Thymus (tissue), 11 donors: ENCODE measurements around the gene CCDC167. TPM values are rescaled to one million over a fixed set of nuclear protein-coding genes. Genes with fewer than 3 reads are reported as not detected.

Experiments used
- DNase-seq, 9 donors: peaks; one replicate each; pipeline ENCODE4 v3.0.0-alpha.2; 2013; ENCODE audit warnings: low spot score in 9 of 9, low read depth in 6 of 9, missing footprints in 1 of 9
- H3K27ac ChIP-seq, 2 donors: one replicate each; pipeline ENCODE4 v1.5.1; 2013; ENCODE audit warnings: control low read depth in 1 of 2, low read depth in 1 of 2, low read length in 1 of 2, mild to moderate bottlenecking in 1 of 2, moderate library complexity in 1 of 2
- H3K27me3 ChIP-seq, 2 donors: one replicate each; pipeline ENCODE4 v1.5.1; 2013; ENCODE audit warnings: low read length in 1 of 2; ENCODE audit not compliant: control insufficient read depth in 2 of 2, insufficient read depth in 1 of 2
- H3K36me3 ChIP-seq, 2 donors: one replicate each; pipeline ENCODE4 v1.5.1; 2013; ENCODE audit warnings: low read length in 1 of 2, mild to moderate bottlenecking in 1 of 2, moderate library complexity in 1 of 2; ENCODE audit not compliant: control insufficient read depth in 2 of 2, insufficient read depth in 2 of 2
- H3K4me1 ChIP-seq, 2 donors: one replicate each; pipeline ENCODE4 v1.5.1; 2013; ENCODE audit warnings: low read length in 2 of 2; ENCODE audit not compliant: control insufficient read depth in 2 of 2, insufficient read depth in 2 of 2
- H3K4me3 ChIP-seq, 2 donors: one replicate each; pipeline ENCODE4 v1.5.1; 2013; ENCODE audit warnings: low read length in 2 of 2, control low read depth in 1 of 2, mild to moderate bottlenecking in 1 of 2
- H3K9me3 ChIP-seq, 2 donors: one replicate each; pipeline ENCODE4 v1.5.1; 2013; ENCODE audit warnings: low read length in 1 of 2, mild to moderate bottlenecking in 1 of 2; ENCODE audit not compliant: control insufficient read depth in 2 of 2, insufficient read depth in 1 of 2
- WGBS: extraction: QIAGEN DNeasy Blood & Tissue Kit; methylation state at CpG from one replicate; pipeline ENCODE4 v1.1.7; 2013; 5-methylcytosine and 5-hydroxymethylcytosine counted together
- polyA plus RNA-seq: library from polyadenylated mRNA; stranded (reverse); fragments of 200-250 nt; gene quantifications from one replicate; pipeline ENCODE4 v1.2.3, GENCODE V29; 2013
- total RNA-seq: library from RNA; stranded (reverse); fragments of 120-200 nt; gene quantifications from one replicate; pipeline ENCODE4 v1.2.4, GENCODE V29; 2013
- donor health status: healthy.

Gene CCDC167
- total and polyA plus RNA-seq, 2 donors = 54.9 to 122 TPM

DNA sequence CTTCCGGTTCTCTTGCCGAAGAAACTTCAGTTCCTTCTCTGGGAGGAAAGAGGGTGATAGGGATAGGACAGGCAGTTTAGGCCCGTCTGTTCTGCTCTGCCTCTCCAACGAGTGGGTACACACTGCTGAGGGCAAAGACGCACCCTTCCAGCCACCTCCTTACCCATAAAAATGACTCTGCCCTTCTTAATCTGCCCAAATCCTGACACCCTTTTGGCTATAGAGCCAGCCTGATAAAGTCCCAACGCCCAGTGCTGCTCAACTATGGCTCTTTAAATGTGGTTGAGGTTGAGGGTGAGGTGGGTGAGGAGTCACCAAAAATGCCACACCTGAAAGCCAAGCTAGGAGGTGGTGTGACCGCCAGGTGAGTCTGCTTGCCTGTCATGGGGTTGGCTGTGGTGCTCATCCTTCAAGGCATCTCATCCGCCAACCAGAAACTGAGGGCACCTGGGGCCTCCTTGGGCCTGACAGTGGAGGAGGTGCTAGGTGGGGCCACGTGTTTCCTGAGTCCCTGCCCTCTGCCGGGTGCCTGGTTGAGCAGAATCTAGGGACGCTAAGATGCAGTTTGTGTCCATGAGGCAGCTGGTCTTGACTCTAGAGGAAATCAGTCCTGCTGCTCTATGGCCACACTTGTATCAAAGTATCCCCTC is 16.3 kb downstream of the CCDC167 start:
- Histone ChIP-seq H3K4me1 (peaks cover 0 to 21% of the 10 kb centered on the region in 2 donors), H3K27me3 (no peaks in the 10 kb centered on the region), H3K9me3 (no peaks in the 10 kb centered on the region), H3K27ac (no peak overlapping the region), H3K36me3 (peaks cover 66% of the 10 kb centered on the region in 2 donors), H3K4me3 (no peak overlapping the region)
- no peak for DNase-seq
- WGBS = 95% methylated on average over 11 of the region's 11 CpGs

GRCh38 chr6:37482606-37483251 is 17.0 kb downstream of the CCDC167 start:
- H3K4me1 ChIP-seq = peaks cover 0 to 14% of the 10 kb centered on the region in 2 donors
- 95% methylated on average over 10 of the region's 10 CpGs for WGBS
- no peak overlapping the region for H3K4me3 ChIP-seq
- H3K9me3 ChIP-seq = no peaks in the 10 kb centered on the region
- no peaks in the 10 kb centered on the region for H3K27me3 ChIP-seq
- no peak for DNase-seq
- no peak overlapping the region for H3K27ac ChIP-seq
- peaks cover 69 to 72% of the 10 kb centered on the region in 2 donors for H3K36me3 ChIP-seq

DNA sequence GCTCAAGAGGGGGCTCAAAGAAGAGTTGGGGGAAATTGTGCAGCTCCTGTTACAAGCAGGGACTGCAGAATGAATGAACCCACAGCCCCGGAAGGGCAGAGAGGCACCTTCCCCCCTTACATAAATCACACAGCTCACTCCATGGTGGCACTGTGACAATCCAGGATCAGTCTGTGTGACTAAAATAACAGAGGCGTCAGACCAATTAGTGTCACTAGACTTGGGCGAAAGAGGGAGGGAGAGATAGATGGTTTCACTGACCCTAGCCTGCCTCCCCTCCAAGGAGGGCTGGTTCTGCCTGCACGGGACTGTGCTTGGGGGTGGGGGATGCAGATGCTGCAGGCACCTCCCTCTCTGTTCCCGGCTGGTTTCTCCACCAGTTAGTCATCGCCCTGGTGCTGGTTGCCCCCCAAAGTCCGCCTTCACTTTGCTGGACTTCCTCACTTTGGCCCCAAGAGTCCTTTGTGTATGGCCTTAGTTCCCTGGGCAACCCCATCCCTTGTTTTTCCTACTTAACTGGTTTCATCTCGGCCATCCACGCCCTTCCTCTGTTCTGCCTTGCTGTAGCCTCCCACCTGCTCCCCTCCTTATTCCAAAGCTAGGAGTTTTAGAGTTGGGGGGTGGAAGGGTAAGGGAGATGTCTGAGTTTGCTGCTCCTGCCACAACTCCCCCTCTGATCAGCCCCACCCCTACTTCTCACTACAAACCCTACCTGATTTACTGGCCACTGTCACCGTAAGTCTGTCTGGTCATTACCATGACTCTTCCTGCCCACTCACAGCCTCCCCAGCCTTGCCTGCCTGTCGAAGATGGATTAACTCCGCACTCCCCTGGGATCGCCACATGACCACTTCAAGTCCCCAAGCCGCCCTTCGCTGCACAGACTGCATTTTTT is 17.7 kb downstream of the CCDC167 start:
- H3K27me3 ChIP-seq = no peaks in the 10 kb centered on the region
- 96% methylated on average over 15 of the region's 15 CpGs for WGBS
- no peak overlapping the region for H3K4me3 ChIP-seq
- no peak overlapping the region for H3K27ac ChIP-seq
- DNase-seq = no peak
- peaks cover 77 to 80% of the 10 kb centered on the region in 2 donors for H3K36me3 ChIP-seq
- no peaks in the 10 kb centered on the region for H3K9me3 ChIP-seq
- H3K4me1 ChIP-seq = peaks cover 0 to 11% of the 10 kb centered on the region in 2 donors

- no peak for DNase-seq
- H3K4me3 ChIP-seq = no peak overlapping the region
- H3K36me3 ChIP-seq = peaks cover 86% of the 10 kb centered on the region in 2 donors
- no peak overlapping the region for H3K27ac ChIP-seq
- no peaks in the 10 kb centered on the region for H3K9me3 ChIP-seq
- WGBS = 94% methylated on average over 7 of the region's 7 CpGs
- no peaks in the 10 kb centered on the region for H3K27me3 ChIP-seq
- H3K4me1 ChIP-seq = peaks cover 0 to 11% of the 10 kb centered on the region in 2 donors
These were observed 18.6 kb downstream of the CCDC167 start for GRCh38 chr6:37480951-37481534.

DNA sequence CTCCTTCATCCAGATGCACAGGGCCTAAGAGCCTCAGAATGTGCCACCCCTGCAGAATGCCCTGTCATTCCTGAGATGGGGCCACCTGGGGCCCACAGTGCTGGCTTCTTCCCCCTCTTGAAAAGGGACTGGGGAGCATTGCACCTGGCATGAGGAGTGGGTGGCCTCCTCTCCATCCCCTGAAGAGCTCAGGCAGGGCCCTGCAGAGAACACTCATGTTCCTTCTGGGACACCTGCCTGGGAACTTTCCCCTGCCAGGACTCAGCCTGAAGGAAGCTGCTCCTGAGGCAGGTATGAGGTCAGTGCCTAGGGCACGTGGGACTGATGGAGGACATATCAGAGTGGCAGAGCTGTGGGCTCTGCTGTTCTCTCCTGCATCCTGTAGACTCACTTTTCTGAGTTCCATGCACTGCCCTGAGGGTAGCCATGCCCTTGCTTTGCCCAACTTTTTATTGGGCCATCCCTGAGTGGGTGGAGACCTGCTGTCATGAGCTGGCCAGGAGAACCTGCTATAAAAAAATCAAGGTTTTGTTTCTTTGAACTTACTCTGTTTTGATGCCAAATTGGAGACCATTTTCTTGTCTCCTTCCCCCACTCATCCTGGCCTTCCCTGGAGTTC is 19.5 kb downstream of the CCDC167 start:
- Histone ChIP-seq H3K4me1 (peaks cover 0 to 8% of the 10 kb centered on the region in 2 donors), H3K9me3 (no peaks in the 10 kb centered on the region), H3K27me3 (no peaks in the 10 kb centered on the region), H3K4me3 (no peak overlapping the region), H3K27ac (no peak overlapping the region), H3K36me3 (peaks cover 92 to 94% of the 10 kb centered on the region in 2 donors)
- WGBS = 97% methylated on average over 1 of the region's 1 CpG
- DNase-seq = no peak

- Histone ChIP-seq H3K9me3 (no peaks in the 10 kb centered on the region), H3K27ac (no peak overlapping the region), H3K36me3 (peaks cover 96 to 98% of the 10 kb centered on the region in 2 donors), H3K27me3 (no peaks in the 10 kb centered on the region), H3K4me1 (peaks cover 0 to under 1% of the 10 kb centered on the region in 2 donors), H3K4me3 (no peak overlapping the region)
- no peak for DNase-seq
- WGBS = 88% methylated on average over 6 of the region's 6 CpGs
These were observed 20.3 kb downstream of the CCDC167 start for GRCh38 chr6:37479266-37479854.

- no peaks in the 10 kb centered on the region for H3K9me3 ChIP-seq
- no peak overlapping the region for H3K27ac ChIP-seq
- over 99% methylated on average over 7 of the region's 7 CpGs for WGBS
- no peak for DNase-seq
- H3K4me3 ChIP-seq = no peak overlapping the region
- no peaks in the 10 kb centered on the region for H3K4me1 ChIP-seq
- H3K27me3 ChIP-seq = no peaks in the 10 kb centered on the region
- peaks cover 100% of the 10 kb centered on the region in 2 donors for H3K36me3 ChIP-seq
These were observed 20.9 kb downstream of the CCDC167 start for GRCh38 chr6:37478827-37479226.

DNA sequence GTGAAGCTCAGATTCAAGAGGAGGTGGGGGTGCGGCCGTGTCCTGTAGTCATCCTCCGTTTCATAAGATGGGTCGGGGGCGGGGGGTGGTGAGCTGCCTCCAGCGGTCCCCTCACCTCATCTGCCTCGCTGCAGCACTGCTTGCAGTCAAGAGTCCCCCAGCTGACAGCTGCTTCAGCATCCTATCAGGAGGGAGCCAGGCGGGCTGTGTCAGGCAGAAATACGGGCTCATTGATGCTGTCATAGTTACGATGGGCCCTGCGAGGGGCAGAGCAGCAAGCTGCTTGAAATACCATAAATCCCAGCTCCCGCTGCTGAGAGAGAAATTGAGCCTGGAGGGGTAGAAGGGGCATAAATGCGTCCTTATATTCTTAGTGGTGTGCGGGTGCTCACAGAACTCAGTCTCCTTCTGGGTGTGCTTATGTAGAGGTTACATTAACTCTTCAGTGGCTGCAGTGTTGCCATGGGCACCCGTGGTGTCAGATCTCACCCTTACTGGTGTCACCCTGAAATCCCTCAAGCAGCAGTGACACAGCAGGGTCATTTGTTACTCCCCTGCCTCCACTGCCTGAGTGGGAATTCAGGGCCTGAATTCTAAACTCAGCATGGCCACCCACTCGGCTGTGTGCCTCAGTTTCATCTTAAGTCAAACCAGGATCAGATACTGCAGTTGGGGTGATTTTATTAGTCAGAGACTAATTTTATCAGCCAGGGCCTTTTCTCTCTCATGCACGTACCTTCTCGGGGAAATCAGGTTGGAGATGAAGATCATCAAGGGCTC is 21.8 kb downstream of the CCDC167 start:
- H3K27me3 ChIP-seq = no peaks in the 10 kb centered on the region
- 94% methylated on average over 18 of the region's 18 CpGs for WGBS
- peaks cover 0 to 1% of the 10 kb centered on the region in 2 donors for H3K9me3 ChIP-seq
- DNase-seq = no peak
- H3K4me1 ChIP-seq = no peaks in the 10 kb centered on the region
- H3K36me3 ChIP-seq = peaks cover 99 to 100% of the 10 kb centered on the region in 2 donors
- no peak overlapping the region for H3K4me3 ChIP-seq
- H3K27ac ChIP-seq = no peak overlapping the region
